GM21526 (cell line): ENCODE measurements around the gene NFILZ.
"Not testable (repeated sequence)": the region's sequence is repeated elsewhere in the genome, so short reads cannot be mapped to it uniquely, and the experiment has no call there.

ENCODE experiments used
- ATAC-seq: cut with Tn5 transposase; IDR thresholded peaks from one replicate; pipeline ENCODE4 v1.9.1; 2021; ENCODE audit warnings: moderate library complexity; ENCODE audit not compliant: unreplicated experiment, low FRiP score

Gene NFILZ

GRCh38 chr19:8611391-8611876 lies 19.0 kb upstream of the NFILZ start:
- ATAC-seq: no peak

- ATAC-seq: no peak
Observed at GRCh38 chr19:8611877-8612806, 18.3 kb upstream of the NFILZ start.

- ATAC-seq: no peak
Observed at GRCh38 chr19:8612807-8613171, 17.6 kb upstream of the NFILZ start.

GRCh38 chr19:8614455-8614854 lies 16.0 kb upstream of the NFILZ start:
- ATAC-seq: no peak

GRCh38 chr19:8615024-8615423 lies 15.4 kb upstream of the NFILZ start:
- no peak for ATAC-seq

GRCh38 chr19:8615813-8616596 lies 14.4 kb upstream of the NFILZ start:
- no peak for ATAC-seq

- ATAC-seq: no peak
Observed at GRCh38 chr19:8616861-8617260, 13.6 kb upstream of the NFILZ start.

- not testable (repeated sequence) for ATAC-seq
Observed at GRCh38 chr19:8617325-8617724, 13.1 kb upstream of the NFILZ start.

- no peak for ATAC-seq
Observed at GRCh38 chr19:8617984-8618383, 12.4 kb upstream of the NFILZ start.

GRCh38 chr19:8618751-8619150 lies 11.7 kb upstream of the NFILZ start:
- ATAC-seq: no peak

- ATAC-seq: not testable (repeated sequence)
Observed at GRCh38 chr19:8622886-8623285, 7.5 kb upstream of the NFILZ start.

GRCh38 chr19:8626842-8627241 lies 3.6 kb upstream of the NFILZ start:
- ATAC-seq: no peak

GRCh38 chr19:8629184-8629583 lies 1.2 kb upstream of the NFILZ start:
- ATAC-seq: no peak

- ATAC-seq: no peak
Observed at GRCh38 chr19:8630796-8631424, 477 bp downstream of the NFILZ start.

- no peak for ATAC-seq
Observed at GRCh38 chr19:8631425-8631819, 989 bp downstream of the NFILZ start.

- ATAC-seq: no peak
Observed at GRCh38 chr19:8635422-8635821, 5.0 kb downstream of the NFILZ start.

GRCh38 chr19:8637070-8637469 lies 6.6 kb downstream of the NFILZ start:
- ATAC-seq: not testable (repeated sequence)

- no peak for ATAC-seq
Observed at GRCh38 chr19:8638078-8638619, 7.7 kb downstream of the NFILZ start.

GRCh38 chr19:8639821-8640401 lies 9.5 kb downstream of the NFILZ start:
- no peak for ATAC-seq

GRCh38 chr19:8640402-8641004 lies 10.1 kb downstream of the NFILZ start:
- no peak for ATAC-seq
